GM21528 (cell line): Measurements from ENCODE around the gene GGA1.
"Not testable (repeated sequence)": the region's sequence is repeated elsewhere in the genome, so short reads cannot be mapped to it uniquely, and the experiment has no call there.

Experiments
- ATAC-seq: cut with Tn5 transposase; IDR thresholded peaks from one replicate; pipeline ENCODE4 v1.9.1; 2021; ENCODE audit warnings: mild to moderate bottlenecking, moderate library complexity; ENCODE audit not compliant: unreplicated experiment, low FRiP score

Gene GGA1

GRCh38 chr22:37569921-37570660 lies 38.5 kb upstream of the GGA1 start:
- no peak for ATAC-seq

- no peak for ATAC-seq
Observed at GRCh38 chr22:37570661-37570976, 38.0 kb upstream of the GGA1 start.

GRCh38 chr22:37571258-37571991 lies 37.2 kb upstream of the GGA1 start:
- no peak for ATAC-seq

GRCh38 chr22:37571992-37572373 lies 36.7 kb upstream of the GGA1 start:
- ATAC-seq: no peak

- no peak for ATAC-seq
Observed at GRCh38 chr22:37575490-37576003, 33.1 kb upstream of the GGA1 start.

GRCh38 chr22:37578002-37578401 lies 30.6 kb upstream of the GGA1 start:
- ATAC-seq: no peak

- no peak for ATAC-seq
Observed at GRCh38 chr22:37581504-37581903, 27.1 kb upstream of the GGA1 start.

GRCh38 chr22:37582526-37582925 lies 26.1 kb upstream of the GGA1 start:
- ATAC-seq: no peak

- ATAC-seq: no peak
Observed at GRCh38 chr22:37588546-37589215, 20.0 kb upstream of the GGA1 start.

GRCh38 chr22:37589636-37590035 lies 19.0 kb upstream of the GGA1 start:
- ATAC-seq: no peak

GRCh38 chr22:37591081-37591480 lies 17.6 kb upstream of the GGA1 start:
- ATAC-seq: not testable (repeated sequence)

GRCh38 chr22:37591823-37592404 lies 16.7 kb upstream of the GGA1 start:
- ATAC-seq: no peak

GRCh38 chr22:37594237-37594636 lies 14.4 kb upstream of the GGA1 start:
- ATAC-seq: no peak

- no peak for ATAC-seq
Observed at GRCh38 chr22:37599153-37599552, 9.5 kb upstream of the GGA1 start.

- no peak for ATAC-seq
Observed at GRCh38 chr22:37601203-37601539, 7.5 kb upstream of the GGA1 start.

- no peak for ATAC-seq
Observed at GRCh38 chr22:37601540-37602442, 6.8 kb upstream of the GGA1 start.

- not testable (repeated sequence) for ATAC-seq
Observed at GRCh38 chr22:37602546-37603277, 5.9 kb upstream of the GGA1 start.

GRCh38 chr22:37604074-37604473 lies 4.6 kb upstream of the GGA1 start:
- ATAC-seq: no peak

- ATAC-seq: no peak
Observed at GRCh38 chr22:37604875-37605274, 3.8 kb upstream of the GGA1 start.
